NCI-H510A (cell line): ENCODE measurements around the gene TMEM252.

Source experiments
- DNase-seq: peaks from one replicate; lab custom pipeline; 2025; lab: John Stamatoyannopoulos, UW

The TMEM252 gene, protein sequence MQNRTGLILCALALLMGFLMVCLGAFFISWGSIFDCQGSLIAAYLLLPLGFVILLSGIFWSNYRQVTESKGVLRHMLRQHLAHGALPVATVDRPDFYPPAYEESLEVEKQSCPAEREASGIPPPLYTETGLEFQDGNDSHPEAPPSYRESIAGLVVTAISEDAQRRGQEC

DNA sequence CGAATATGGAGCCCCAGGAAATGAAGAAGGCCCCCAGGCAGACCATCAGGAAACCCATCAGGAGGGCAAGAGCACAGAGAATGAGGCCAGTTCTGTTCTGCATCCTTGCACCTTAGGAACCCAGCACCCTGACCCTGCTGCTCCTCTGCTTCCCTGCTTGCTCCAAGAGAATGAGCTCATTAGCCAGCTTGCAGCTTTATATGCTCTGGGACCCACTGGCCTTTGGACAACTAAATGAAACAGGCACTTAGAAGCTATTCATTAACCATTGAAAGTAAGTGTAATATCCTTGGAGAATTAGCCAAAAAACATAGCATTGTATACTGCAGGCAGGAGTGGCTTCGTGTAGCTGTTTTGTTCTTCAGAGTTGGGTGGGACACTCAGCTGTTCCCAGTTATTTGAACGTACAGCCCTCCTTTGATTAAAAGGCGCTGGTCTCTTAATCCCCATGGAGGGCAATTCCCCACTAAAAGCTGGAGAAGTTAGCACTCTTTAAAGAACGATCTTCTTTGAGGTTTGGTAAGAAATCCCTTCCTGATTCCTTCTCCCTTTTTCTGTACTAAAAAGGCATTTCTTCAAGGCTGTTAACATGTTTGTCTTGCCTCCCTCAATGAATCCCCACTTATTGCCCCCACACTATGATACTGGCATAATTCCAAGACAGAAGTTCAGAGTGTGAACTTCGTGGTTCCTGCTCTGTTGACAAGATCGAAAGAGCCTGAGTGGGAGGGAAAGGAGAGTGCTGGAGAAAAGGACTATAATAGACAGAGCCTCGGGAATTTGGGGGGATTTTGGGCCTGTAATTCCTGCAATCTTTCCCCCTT is at the start of gene TMEM252:
TSS of gene TMEM252 (minus strand) at position 172 of the 824 bp plus-strand sequence. CDS start at position 103, 69 bp downstream.
- DNase-seq, result no peak

GRCh38 chr9:68585034-68585761 is 44.5 kb upstream of the TMEM252 start:
- no peak for DNase-seq

GRCh38 chr9:68584189-68585033 is 43.7 kb upstream of the TMEM252 start:
- DNase-seq, result peak; percentile 16

- DNase-seq, result no peak
Measured at GRCh38 chr9:68581696-68582095, 41.0 kb upstream of the TMEM252 start.

GRCh38 chr9:68577774-68578591 is 37.3 kb upstream of the TMEM252 start:
- DNase-seq, result no peak

GRCh38 chr9:68575817-68576216 is 35.1 kb upstream of the TMEM252 start:
- no peak for DNase-seq

DNA sequence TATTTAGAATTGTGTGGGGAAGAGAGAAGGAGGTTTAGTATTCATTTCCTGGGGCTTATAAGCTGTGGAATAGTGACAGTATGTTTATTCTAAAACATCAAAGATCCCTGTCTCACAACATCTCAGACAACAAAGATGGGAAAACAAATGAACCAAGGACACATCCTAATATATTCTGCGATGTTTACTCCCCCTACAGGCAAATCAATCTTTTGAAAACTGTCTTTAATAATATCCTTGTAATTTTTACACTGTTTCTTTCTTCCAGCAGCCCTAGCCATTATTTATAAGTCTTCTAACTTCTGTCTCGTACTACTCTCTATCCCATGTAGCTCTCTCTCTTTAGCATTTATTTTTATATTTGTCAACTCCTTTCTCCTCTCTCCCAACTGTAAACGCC is 33.5 kb upstream of the TMEM252 start:
- no peak for DNase-seq

DNA sequence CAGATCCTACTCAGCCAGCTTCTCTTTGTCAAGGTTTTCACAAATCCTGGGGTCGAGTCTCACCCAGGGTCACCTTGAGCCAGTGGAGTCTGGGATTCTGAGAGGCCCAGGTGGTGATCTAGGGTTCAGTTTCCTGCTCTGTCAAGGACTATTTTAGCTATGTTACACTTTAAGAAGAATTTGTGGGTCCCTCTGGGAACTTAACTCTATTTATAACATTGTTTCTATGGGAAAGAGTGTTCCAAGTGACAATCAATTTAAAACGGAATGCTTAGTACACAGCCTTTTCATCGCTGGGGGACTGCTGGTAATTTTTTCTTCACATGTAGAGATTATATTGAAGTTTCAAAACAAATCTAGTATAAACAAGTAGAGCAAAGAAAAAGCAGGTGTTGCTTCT is 26.9 kb upstream of the TMEM252 start:
- DNase-seq, result no peak

DNA sequence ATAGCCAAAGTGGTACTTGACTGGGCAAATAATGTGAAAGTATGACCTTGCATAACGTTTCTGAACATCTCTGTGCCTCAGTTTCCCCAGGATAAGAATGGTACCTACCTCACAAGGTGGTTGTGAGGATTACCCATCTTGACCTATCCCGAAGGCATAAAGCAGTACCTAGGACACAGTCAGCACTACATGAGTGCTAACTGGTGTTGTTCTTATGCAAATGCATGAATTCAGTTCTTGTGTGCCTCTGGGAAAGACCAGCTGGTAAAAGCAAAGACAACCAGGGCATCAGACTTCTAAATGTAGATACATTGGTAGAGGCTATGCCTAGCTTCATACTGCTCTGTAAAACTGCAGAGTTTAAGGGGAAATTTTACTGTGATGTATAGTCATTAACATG is 21.8 kb upstream of the TMEM252 start:
- DNase-seq, result no peak

DNA sequence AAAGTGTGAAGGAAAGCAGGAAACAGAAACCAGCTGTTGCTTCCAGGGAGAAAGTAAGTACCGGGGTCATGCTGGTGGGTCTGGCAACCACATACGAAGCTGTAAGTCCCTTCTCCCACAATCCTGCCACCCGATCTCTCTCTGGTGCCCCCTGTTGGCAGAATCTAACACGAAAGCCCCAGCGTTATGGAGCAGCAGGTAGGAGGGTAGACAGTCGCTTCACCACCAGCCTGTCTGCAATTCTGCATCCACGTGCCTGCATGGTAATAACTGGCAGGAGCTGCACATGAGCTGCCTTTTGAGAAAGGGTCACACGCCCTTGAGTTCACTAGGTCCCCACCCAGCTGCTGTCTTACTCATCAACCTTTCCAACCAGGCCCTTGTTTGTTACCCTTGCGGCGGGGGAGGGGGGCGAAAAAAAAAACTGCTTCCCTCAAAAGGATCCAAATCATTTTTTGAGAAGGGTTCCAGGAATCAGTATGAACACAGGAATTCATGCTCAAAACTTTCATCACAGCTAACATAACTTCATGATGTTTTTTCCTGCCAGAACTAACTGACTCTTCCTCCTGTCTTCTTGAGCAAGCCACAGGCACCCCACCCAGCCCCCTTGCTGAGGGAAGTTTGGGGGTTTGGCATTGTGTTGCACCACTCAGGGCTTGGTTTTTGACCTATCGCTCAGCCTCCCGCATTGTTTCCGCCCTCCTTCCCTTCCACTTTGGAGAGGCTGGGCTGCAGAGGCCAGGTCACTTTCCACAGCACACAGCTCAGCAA is 19.6 kb upstream of the TMEM252 start:
- no peak for DNase-seq

- no peak for DNase-seq
Measured at GRCh38 chr9:68558545-68558944, 17.9 kb upstream of the TMEM252 start.

DNA sequence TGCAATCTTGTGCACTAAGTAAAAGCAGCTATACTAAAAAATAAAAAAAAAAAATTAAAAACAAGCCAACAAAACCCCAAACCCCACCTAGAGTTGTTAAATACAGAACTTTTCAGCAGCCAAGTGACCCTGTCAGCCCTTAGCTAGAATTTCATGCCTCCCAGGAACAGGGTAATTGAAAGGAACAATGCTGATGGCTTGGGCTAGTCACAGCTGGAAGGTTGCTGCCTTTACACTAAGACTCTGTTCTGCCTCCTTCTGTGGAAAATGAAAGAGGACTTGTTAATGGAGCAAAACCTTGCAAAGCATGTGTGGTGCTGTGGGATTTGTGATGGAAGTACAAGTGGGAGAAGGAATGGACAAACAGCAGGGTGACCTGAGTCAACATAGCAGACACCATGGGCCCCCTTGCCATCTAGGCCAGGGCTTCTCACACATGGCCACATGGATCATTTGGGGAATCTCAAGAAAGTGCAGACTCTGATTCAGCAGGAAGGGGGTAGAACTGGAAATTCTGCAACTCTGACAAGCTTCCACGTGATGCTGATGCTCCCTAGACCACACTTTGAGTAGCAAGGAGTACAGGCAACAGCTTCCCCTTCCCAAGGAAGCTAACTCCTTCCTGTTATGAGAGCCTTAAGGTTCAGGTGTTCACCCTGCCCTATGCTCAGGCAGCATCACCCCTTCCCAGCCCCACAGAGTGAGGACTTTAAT is 14.9 kb upstream of the TMEM252 start:
- DNase-seq, result no peak

DNA sequence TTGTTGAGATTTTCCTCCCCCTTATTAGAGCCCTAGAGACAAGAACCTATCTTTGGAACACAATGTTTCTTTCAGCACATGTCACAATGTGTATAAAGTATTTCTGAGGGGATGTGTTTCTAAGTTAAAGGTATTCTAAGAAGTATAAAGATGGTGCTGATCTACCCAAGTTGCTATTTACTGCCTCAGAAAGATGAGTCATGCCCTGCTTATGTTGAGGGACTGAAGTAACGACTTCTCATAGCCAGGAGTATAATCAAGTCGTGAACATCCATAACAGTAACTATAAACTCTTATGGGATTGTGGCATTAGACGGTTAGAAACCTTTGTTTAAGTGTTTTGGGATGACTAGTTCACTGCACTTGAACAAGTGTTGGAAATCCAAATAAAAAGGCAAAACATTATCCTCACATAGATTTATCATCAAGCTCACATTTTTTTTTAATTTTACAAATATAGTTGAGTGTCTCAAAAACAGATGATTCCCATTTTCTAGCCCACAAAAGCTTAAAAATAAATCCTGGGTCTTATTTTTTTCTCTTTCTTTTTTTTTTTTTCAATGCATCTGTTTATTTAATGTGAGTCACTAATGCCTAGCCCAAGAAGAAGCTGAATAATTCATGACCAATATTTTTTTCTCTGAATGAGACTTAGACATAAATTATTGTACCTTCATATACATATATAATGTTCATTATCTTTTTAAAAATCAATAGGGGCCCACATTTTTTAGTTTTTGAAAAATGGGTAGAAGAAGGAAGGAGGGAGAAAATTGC is 12.2 kb upstream of the TMEM252 start:
- no peak for DNase-seq

GRCh38 chr9:68551191-68551590 is 10.5 kb upstream of the TMEM252 start:
- DNase-seq, result no peak

- DNase-seq, result no peak
Measured at GRCh38 chr9:68548241-68548640, 7.6 kb upstream of the TMEM252 start.

- no peak for DNase-seq
Measured at GRCh38 chr9:68547417-68547816, 6.7 kb upstream of the TMEM252 start.

GRCh38 chr9:68546596-68547390 is 6.1 kb upstream of the TMEM252 start:
- DNase-seq, result no peak
